ENCODE data around the gene CLECL1.

CLECL1 gene

DNA sequence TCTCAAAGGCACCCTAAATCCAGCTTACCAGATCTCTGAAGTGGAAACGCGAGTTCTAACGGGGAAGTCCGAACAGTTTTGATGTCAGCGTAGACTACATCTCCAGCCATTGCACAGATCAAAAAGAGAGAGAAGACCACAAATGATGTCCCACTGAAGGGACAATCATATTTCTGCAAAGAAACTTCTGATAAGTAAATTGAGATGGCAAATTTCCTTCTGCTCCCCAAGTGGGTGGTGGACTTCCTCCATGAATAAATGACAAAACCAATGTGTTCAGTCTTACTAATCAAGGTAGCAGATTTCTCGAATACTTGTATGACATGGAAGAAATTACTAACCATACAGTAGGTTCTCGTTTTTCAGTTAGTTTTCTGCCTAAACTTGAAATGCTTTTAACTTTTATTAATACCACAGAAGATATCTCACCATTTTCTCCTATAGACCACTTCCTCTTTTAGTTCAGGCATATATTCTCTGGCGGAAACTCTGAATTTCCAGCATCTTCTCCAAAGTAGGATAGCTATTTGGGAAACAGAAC, at the start of gene CLECL1:
CLECL1 (minus strand) TSS at position 177 of the 541 bp plus-strand sequence.
- DNase-seq (ENCODE audit: low spot score), result no peak

DNA sequence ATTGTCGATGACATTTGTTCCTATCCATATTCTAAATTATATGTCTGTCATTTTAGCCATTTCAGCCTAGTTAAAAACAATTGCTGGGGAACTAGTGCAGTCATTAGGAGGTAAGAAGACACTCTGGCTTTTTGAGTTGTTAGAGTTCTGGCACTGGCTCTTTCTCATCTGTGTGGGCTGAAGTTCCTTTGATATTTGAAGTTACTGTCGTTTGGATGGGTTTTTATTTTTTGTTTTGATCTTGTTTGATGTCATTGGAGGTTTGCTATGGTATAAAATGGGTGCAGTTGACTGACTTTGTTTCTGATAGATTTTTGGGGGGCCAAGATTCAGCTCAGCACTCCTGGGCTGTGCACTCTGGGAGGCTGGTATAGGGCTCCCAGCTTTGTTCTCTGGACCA, 48.5 kb upstream of the CLECL1 start:
- DNase-seq (ENCODE audit: low spot score), result no peak

DNA sequence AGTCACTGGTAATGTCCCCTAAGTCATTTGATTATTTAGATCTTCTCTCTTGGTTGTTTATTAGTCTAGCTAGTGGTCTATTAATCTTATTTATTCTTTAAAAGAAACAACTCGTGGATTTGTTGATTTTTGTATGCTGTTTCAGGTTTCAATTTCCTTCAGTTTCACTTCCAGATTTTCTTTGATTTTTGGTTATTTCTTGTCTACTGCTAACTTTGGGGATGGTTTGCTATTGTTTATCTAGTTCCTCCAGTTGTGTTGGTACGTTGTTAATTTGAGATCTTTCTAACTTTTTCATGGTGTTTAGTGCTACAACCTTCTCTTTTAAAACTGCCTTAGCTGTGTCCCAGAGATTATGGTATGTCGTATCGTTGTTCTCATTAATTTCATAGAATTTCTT, 46.3 kb upstream of the CLECL1 start:
- no peak for DNase-seq (ENCODE audit: low spot score)

DNA sequence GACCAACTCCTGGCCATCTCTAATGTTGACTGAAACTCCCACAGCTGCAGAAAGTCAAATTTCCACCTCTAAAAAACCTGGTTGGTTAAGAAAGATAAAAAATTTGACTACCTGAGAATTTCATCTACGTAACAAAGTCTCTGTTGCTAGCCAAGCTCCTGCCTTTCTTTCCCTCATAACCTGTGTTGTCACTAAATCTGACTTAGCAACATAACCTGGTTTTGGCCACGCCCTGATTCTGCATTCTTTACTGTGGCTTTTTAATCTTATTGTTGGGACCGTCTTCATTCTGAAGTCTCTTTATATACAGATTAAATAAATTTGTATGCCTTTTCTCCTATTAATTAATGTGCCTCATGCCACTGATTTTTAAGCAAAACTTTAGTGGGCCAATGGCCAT, 43.9 kb upstream of the CLECL1 start:
- DNase-seq (ENCODE audit: low spot score), result no peak

DNA sequence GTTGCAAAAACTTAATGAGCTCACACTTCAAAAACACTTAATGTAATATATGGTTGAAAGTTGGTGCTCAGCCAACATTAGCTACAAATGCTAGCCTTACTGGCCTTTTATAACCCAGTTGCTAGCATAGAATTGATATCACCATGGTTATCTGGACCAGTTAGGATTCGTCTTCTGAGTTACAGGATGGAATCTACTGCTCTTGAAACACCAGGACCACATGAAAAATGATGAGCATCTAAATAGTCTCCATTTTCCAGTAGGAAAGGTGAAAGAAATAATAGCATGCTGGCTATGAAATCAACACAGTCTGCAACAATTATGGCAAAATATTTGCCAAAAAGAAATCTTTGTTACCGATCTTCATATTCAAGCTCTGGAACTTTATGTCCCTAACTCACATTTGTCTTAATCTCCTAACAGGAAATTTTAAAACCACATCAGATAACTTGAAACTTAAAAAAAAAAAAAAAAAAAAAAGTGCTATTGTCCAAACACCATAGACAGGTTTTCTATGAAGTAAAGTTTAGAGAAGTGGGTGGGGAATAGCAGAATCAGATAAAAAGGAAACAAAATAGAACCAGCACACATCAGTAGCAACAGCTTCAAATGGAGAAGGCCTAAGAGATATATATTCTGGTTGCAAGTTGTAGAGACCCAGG, 40.5 kb upstream of the CLECL1 start:
- DNase-seq (ENCODE audit: low spot score), result no peak

DNA sequence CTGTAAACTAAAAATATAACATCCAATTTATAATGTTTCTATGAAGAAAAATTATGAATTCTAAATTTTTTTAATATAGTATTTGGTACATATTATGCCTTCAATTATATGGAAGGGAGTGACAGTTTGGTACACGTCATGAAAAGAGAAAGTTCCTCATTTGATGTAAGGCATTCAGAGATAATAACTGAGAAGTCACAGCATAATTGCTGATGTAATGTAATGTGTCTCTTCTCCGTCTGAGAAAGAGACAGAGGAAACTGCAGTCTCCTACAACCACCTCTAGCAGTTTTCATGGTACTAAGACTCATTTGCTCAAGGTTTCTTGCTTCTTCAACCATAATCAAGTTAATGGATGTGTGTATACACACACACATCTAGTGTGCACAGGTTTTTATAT, 30.1 kb upstream of the CLECL1 start:
- DNase-seq (ENCODE audit: low spot score), result no peak

DNA sequence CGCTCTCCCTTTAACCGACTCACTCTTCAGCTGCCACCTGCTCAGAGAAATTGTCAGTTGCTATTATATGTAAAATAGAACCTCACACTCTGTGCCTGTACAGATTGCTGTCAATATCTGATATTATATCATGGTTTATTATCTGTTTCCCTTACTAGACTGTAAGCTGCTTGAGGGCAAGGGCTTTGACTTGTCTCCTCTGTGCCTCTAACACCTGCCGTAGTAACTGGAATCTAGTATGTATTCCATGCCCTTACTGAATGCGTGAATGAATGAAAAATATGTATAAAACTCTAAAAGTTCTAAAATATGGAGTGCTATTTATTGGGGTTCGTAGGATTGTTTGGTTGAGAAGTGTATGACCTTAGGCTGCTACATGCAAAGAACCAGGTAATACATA, 29.5 kb upstream of the CLECL1 start:
- no peak for DNase-seq (ENCODE audit: low spot score)

DNA sequence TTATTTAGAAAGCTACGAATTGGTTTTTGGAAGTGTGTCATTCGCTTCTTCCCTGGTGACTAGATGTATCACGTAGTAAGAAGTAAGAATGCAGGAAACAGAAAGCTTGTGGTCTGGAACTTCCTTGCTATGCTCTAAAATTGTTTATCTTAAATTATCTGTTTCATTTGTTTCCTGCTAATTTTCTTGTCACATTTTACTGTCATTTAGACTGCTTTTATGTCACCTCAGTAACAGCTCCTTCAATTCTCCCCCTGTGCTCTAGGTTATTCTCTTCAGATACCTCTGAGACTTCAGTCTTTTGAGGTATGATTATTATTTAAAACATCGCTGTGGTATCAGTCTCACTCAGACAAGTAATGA, 28.5 kb upstream of the CLECL1 start:
- peak; percentile 57 for DNase-seq (ENCODE audit: low spot score)

DNA sequence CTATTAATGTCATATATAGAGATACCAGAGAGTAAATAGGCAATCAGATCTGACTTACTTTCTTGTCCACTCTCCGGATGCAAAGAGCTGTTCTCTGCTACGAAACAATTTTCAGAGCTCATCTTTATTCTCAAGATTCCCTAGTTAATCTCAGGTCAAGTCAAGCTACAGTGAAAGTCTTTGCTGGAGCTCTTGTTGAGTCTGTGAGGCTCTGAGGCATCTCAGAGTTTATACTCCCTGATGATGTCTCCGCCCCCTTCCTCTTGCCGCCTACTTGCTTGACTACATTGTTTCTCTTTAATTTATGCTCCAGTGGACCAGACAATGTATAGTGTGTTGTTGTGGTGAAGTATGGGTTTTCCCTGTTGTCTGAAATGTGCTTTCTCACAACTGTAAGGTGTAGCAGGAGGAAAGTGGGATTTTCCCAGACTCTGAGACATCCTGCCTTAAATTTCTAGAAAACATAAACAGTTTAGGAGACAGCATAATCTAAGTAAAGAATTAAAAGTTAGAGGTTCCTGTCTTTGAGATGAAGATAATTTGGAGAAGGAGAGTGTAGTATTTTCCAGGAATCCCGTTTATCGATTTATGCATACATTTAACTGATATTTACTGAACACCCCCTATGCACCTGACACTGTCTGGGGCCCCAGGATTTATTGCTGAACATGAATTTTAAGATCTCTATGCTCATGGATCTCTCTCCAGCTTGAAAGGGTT, 28.0 kb upstream of the CLECL1 start, which contains the start of gene CD69:
CD69 (minus strand) TSS at position 203 of the 720 bp plus-strand sequence; CDS start at position 122, 81 bp downstream.
- DNase-seq (ENCODE audit: low spot score), result peak; percentile 64

DNA sequence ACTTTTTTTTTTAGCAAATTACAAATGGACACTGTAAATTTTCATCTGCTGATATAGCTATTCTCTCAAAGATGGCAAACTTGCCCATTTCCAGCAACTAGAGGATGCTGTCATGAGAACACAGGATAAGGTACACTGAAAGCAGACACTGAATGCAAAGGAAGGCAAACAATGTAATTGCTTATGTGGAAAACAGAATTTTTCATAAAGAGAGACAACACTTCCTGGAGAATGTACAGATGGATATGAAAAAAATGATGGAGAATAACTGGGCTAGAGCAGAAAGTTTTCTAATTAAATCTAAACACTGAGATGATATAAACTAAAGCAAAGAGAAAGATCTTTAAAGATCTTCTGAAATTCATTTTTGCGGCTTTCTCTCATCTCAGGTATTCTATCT, 27.2 kb upstream of the CLECL1 start:
- no peak for DNase-seq (ENCODE audit: low spot score)

DNA sequence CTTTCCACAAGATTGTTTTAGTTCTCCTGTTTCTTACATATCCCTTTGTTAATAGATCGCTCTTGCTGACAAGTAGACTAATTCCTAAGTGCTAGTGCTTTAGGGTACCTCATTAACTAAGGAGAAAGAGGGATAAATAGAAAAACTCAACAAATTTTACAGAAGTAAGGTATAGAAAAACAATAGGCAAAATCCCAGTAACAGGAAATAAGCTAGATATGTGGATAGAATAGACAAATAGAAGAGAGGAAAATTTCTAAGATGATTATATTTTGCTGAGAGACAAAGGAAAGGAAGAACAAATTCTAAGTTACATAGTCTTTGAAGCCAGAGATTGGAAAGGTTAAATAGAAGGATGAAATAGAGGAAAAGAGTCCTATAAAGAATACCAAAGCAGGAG, 26.8 kb upstream of the CLECL1 start:
- no peak for DNase-seq (ENCODE audit: low spot score)

DNA sequence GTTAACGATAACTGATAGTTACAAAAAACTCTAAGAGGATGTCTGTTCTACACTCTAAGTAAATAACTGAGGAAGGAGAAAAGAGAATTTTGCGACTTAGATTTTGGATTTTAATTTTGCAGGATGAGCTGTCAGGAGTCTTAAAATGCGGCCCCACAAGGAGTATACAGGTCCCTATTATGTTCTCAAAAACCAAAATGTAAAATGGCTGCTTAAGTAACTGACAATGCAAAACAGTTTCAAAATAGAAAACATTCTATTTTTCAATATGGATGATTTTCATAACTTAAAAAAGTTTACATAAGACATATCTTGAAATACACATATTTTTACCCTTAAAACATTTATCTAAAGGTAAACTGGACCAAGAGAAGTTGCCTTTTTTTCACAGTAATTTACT, 25.2 kb upstream of the CLECL1 start:
- DNase-seq (ENCODE audit: low spot score), result no peak

DNA sequence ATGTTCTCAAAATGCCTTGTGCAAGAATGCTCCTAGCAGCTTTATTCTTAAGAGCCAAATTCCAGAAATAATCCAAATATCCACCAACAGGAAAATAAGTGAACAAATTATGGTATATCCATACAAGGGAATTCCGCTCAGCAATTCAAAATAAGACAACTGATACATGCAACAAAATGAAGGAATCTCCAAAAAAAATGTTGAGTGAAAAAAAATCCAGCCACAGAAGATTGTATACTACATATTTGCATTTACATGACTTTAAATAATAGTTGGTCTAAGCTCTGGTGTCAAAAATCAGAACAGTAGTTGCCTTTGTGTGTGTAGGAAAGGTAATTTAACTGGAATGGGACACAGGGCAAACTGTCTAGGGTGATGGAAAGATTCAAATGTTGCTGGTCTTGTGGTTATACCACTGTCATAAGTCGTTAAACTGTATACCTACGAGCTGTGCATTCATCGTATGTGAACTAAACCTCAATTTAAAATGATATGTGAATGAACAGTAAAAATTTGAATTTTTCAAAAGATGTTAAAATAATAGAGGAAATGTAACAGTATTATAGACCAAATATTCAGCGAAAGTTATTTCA, 24.6 kb upstream of the CLECL1 start:
- no peak for DNase-seq (ENCODE audit: low spot score)

DNA sequence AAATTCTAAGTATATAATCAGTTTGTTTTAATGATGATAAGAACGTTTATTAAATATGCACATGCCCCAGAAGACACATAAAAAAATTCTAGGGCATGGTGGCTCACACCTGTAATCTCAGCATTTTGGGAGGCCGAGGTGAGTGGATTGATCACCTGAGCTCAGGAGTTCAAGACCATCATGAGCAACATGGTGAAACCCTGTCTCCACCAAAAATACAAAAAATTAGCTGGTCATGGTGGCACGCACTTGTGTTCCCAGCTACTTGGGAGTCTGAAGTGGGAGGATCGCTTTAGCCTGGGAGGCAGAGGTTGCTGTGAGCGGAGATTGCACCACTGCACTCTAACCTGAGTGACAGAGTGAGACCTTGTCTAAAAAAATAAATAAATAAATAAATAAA, 23.8 kb upstream of the CLECL1 start:
- DNase-seq (ENCODE audit: low spot score), result no peak

DNA sequence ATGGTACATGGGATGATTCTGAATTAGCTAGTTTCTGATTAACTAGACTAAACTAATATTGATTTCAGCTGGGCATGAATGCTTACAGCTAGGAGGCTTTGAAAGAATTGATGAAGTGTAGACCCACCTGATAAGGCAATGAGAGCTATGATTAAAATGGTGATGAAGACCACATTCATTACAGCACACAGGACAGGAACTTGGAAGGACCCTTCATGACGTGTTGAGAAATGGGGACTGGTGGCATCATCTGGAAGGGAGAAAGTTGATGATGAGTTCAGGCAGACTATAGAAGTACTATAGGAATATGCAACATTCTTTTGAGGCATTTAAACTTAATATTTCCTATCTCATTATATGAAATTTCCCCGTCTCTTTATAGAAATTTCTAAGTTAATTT, 23.3 kb upstream of the CLECL1 start:
- no peak for DNase-seq (ENCODE audit: low spot score)

DNA sequence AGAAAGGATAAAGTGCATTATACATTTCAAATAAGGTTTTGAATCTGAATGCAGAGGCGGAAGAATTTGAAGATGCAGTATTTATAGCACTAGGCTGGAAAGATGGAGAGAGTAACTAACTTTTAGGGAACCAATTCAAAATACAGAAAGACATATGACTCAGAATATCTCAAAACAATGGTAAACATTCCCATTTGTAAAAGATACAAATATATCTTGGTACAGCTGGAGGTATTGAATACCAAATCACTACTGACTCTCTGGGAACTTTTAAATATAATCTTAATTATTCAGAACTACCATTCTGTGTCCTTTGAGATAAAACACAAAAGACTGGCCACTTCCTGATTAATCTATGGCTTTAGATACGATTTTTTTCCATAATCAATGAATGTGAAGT, 22.7 kb upstream of the CLECL1 start:
- no peak for DNase-seq (ENCODE audit: low spot score)

DNA sequence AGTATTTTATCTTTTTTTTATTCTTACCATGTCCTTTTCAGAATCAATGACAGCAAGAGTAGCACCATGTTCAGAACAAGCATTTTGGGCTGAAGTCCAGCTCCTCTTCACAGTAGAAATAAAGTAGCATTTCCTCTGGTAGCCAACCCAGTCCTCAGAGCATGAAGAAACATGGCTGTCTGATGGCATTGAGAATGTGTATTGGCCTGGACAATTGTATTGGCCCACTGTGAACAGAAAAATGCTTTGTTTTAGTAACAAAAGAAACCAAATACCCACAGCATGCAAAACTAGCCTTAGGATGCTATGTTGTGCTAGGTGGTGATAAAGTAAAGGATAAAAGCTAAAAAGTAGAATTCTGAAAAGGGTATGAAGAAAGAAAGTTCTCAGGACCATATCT, 22.1 kb upstream of the CLECL1 start:
- DNase-seq (ENCODE audit: low spot score), result no peak

DNA sequence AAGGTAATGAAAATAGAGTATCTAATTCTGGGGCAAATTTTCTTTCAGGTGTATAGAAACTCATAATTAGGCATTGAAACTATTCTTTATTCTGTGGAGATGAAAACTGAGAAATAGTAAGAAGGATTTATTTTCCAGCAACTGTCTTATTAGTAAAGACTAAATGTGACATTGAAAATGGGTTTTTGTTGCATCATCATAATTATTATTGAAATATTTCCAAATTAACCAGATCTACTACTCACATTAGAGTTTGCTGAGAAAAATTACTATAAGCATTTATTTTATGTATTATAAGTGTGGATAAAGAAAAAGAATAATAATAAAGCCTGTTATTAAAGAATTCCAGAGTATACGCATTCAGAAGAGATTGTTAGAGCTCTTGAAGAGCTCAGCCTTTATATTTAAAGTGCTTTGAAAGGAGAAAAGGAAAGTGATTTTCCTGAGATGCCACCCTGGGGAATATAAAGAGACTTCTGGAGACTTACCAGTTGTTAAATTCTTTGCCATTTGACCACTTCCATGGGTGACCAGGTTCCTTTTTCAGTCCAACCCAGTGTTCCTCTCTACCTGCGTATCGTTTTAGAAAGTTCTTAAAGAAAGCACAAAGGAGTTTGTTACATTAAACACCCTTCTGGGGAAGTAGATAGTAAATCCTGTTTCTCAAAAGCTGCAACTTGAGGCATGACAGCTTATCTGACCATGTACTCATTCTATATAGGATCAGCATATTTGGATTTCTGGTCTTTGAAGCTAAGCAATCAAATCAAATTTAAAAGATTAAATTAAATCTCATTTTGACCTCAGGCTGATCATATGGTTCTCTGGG, 21.4 kb upstream of the CLECL1 start:
- no peak for DNase-seq (ENCODE audit: low spot score)

DNA sequence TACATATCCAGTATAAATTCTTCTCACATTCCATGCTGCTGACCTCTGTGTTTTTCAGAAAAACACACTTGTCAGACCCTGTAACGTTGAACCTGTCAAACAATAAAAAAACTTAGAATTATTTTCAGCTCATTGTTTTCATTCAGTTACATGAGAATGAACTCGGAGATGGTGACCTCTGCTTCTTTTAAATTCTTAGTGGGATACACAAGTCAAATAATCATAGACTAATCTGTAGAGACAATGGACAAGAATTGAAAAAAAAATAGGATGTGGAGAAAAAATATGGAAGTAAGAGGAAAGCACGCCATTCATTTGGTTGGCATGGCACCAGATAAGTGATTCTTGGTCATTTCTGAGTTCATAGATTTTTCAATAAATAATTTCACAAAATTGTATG, 20.6 kb upstream of the CLECL1 start:
- DNase-seq (ENCODE audit: low spot score), result no peak

DNA sequence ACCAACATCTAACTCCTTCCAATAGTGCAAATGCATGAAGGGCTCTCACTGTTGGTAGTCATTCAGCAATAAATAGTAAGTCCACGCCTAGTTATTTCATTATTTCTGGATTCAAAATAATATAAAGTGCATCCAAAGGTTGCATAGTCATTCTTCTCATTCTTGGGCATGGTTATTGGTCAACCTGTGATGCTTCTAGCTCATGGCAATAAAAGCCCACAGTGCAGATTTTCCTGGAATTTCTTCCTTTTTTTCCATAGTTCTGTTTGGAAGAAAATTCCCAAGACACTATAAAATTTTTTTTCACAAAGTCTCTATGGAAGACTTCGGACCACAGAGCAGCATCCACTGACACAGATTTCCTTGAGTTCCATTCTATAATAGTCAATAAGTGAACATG, 20.2 kb upstream of the CLECL1 start:
- no peak for DNase-seq (ENCODE audit: low spot score)

DNA sequence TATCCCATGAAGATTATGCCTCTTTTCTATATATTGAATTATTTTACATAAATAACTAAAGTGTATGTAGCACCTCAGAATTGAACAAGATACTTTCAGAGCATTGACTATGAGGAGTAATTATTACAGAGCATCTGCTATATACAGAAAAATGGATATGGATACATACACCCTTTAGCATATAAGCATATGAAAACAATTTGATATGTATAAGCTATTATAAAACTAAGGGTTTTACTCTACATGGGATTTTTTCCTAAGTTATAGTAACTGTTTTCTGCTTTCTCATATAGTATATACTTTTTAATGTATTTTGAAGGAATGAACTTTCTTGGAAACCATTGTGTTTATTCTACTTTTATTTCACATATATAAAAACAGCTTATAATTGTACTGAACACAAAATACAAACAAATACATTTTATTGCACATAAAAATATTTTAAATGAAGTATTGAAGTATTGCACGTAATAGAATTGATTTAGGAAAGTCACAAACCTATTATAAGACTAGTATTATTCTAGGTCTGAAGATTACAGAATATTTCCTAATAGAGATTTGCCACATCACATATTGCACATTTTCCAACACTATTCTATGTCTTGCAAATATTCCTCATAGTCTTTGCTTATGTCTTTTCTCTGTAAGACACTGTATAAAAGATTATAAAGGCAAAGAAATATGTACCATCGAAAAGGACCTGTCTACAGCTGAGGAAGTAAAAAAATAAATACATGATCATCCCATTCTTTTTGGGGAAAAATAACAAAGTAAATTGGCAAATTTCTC, 19.4 kb upstream of the CLECL1 start:
- DNase-seq (ENCODE audit: low spot score), result no peak
